IMR-90 (cell line): ENCODE results near the gene BACE1-AS. TPM values are rescaled to one million over a fixed set of nuclear protein-coding genes. Genes with fewer than 3 reads are reported as not detected.

Experiments used
- ATAC-seq: fragments of 200-7000 bp; cut with Tn5 transposase; 2 replicates; pipeline ENCODE4 v1.9.1; 2020; ENCODE audit warnings: low read depth, mild to moderate bottlenecking, moderate library complexity
- BruUV-seq: library from RNA; stranded (reverse); fragments of 400-500 nt; replicated peaks from 2 replicates; lab custom pipeline; 2021; lab: Mats Ljungman, UMichigan
- CTCF ChIA-PET: fragments of 300-600 bp; formaldehyde crosslinking; extraction: SDS; loops from one replicate; lab custom pipeline; 2021; ENCODE audit warnings: antibody characterized with exemption; lab: Yijun Ruan, JAX
- POLR2A ChIA-PET: fragments of 300-600 bp; sonication (Branson Sonifier 250); formaldehyde crosslinking; loops from one replicate; lab custom pipeline; 2022; ENCODE audit warnings: antibody characterized with exemption; ENCODE audit not compliant: unreplicated experiment; lab: Charles Lee
- DNase-seq: peaks from one replicate; pipeline ENCODE4 v3.0.0; 2013
- H2AFZ ChIP-seq: replicated peaks from 2 replicates; pipeline ENCODE3; 2013; ENCODE audit warnings: low read length, mild to moderate bottlenecking; ENCODE audit not compliant: poor library complexity
- H2AK5ac ChIP-seq: 2 replicates; pipeline ENCODE4 v1.6.1; 2013; ENCODE audit warnings: low read depth, low read length, inconsistent platforms
- H2AK9ac ChIP-seq: replicated peaks from 2 replicates; pipeline ENCODE3; 2013; ENCODE audit warnings: mild to moderate bottlenecking, low read depth, low read length, moderate library complexity; ENCODE audit not compliant: poor library complexity
- H2BK120ac ChIP-seq: 2 replicates; pipeline ENCODE4 v1.6.1; 2013; ENCODE audit warnings: low read depth, low read length, inconsistent platforms
- H2BK15ac ChIP-seq: 3 replicates; pipeline ENCODE4 v1.6.1; 2013; ENCODE audit warnings: low read depth, low read length, inconsistent platforms
- H2BK20ac ChIP-seq: 2 replicates; pipeline ENCODE4 v1.6.1; 2013; ENCODE audit warnings: low read depth, mild to moderate bottlenecking, inconsistent platforms, low read length, moderate library complexity
- H2BK5ac ChIP-seq: 2 replicates; pipeline ENCODE4 v1.6.1; 2013; ENCODE audit warnings: mild to moderate bottlenecking, low read depth, low read length, inconsistent platforms; ENCODE audit not compliant: poor library complexity, severe bottlenecking
- H3K14ac ChIP-seq: replicated peaks from 2 replicates; pipeline ENCODE4 v1.6.1; 2013; ENCODE audit warnings: low read depth, low read length, inconsistent platforms
- H3K18ac ChIP-seq: 2 replicates; pipeline ENCODE4 v1.6.1; 2013; ENCODE audit warnings: low read depth, low read length, control low read depth
- H3K23ac ChIP-seq: 2 replicates; pipeline ENCODE4 v1.6.1; 2013; ENCODE audit warnings: low read depth, low read length, inconsistent platforms
- H3K27ac ChIP-seq: 2 replicates; pipeline ENCODE4 v1.5.1; 2013; ENCODE audit warnings: mild to moderate bottlenecking, control low read depth, low read length; ENCODE audit not compliant: insufficient read depth
- H3K27me3 ChIP-seq: 2 replicates; pipeline ENCODE4 v1.6.1; 2013; ENCODE audit warnings: low read length; ENCODE audit not compliant: control insufficient read depth, insufficient read depth
- H3K36me3 ChIP-seq: 2 replicates; pipeline ENCODE4 v1.6.1; 2013; ENCODE audit warnings: low read length, mixed read lengths; ENCODE audit not compliant: control insufficient read depth, insufficient read depth
- H3K4ac ChIP-seq: 2 replicates; pipeline ENCODE4 v1.6.1; 2013; ENCODE audit warnings: low read depth, low read length, inconsistent platforms
- H3K4me1 ChIP-seq: 2 replicates; pipeline ENCODE4 v1.6.1; 2013; ENCODE audit warnings: low read length, mixed read lengths; ENCODE audit not compliant: control insufficient read depth, insufficient read depth
- H3K4me2 ChIP-seq: 2 replicates; pipeline ENCODE4 v1.6.1; 2013; ENCODE audit warnings: low read depth, mild to moderate bottlenecking, control low read depth, low read length, moderate library complexity
- H3K4me3 ChIP-seq: 2 replicates; pipeline ENCODE4 v1.5.1; 2013; ENCODE audit warnings: low read depth, mild to moderate bottlenecking, control low read depth, low read length, moderate library complexity; ENCODE audit not compliant: insufficient read depth
- H3K56ac ChIP-seq: 2 replicates; pipeline ENCODE4 v1.6.1; 2013; ENCODE audit warnings: low read length, inconsistent platforms; ENCODE audit not compliant: insufficient read depth; ENCODE audit errors: extremely low read depth
- H3K79me1 ChIP-seq, 2 experiments: 2 replicates each; pipeline ENCODE4 v1.6.1; 2013; ENCODE audit warnings: low read length in 2 of 2, inconsistent platforms in 1 of 2, low read depth in 1 of 2
- H3K9ac ChIP-seq: 2 replicates; pipeline ENCODE4 v1.6.1; 2013; ENCODE audit warnings: low read depth, low read length, control low read depth
- H3K9me1 ChIP-seq: 2 replicates; pipeline ENCODE4 v1.6.1; 2013; ENCODE audit warnings: low read length, inconsistent platforms; ENCODE audit not compliant: insufficient read depth
- H3K9me3 ChIP-seq: 2 replicates; pipeline ENCODE4 v1.6.1; 2013; ENCODE audit warnings: low read length; ENCODE audit not compliant: control insufficient read depth, insufficient read depth
- H4K20me1 ChIP-seq: 2 replicates; pipeline ENCODE4 v1.6.1; 2013; ENCODE audit warnings: low read length, inconsistent platforms; ENCODE audit not compliant: insufficient read depth
- H4K5ac ChIP-seq: 2 replicates; pipeline ENCODE4 v1.6.1; 2013; ENCODE audit warnings: mild to moderate bottlenecking, low read depth, low read length, control low read depth
- H4K8ac ChIP-seq, 2 experiments: 2 replicates each; pipeline ENCODE4 v1.6.1; 2013; ENCODE audit warnings: low read depth in 2 of 2, low read length in 2 of 2, control low read depth in 1 of 2, inconsistent platforms in 1 of 2
- H4K91ac ChIP-seq: 2 replicates; pipeline ENCODE4 v1.6.1; 2013; ENCODE audit warnings: low read depth, low read length, inconsistent platforms; ENCODE audit not compliant: insufficient read depth
- CEBPB ChIP-seq: IDR thresholded peaks from 2 replicates; pipeline ENCODE4 v1.6.1; 2012; ENCODE audit warnings: low read depth, low read length, improper control_type of control experiment
- ELK1 ChIP-seq: fragments of 150-350 bp; IDR thresholded peaks from 2 replicates; pipeline ENCODE4 v1.6.1; 2016; ENCODE audit warnings: low read depth, mild to moderate bottlenecking, low read length, moderate library complexity, borderline replicate concordance
- MAFK ChIP-seq: IDR thresholded peaks from 2 replicates; pipeline ENCODE4 v1.6.1; 2012; ENCODE audit warnings: low read depth, low read length, improper control_type of control experiment
- WGBS, 2 experiments: methylation state at CpG; one replicate each; pipeline versions ENCODE4 v1.1.5 to v1.1.7; 2013; ENCODE audit warnings: missing lambda C conversion rate in 2 of 2; ENCODE audit not compliant: insufficient read length in 1 of 2; ENCODE audit errors: extremely low coverage in 2 of 2; 5-methylcytosine and 5-hydroxymethylcytosine counted together
- dilution Hi-C: fragments of 300-500 bp; cut with HindIII; formaldehyde crosslinking; loops from one replicate; pipeline ENCODE4 v1.14.3; 2018; ENCODE audit warnings: low sequenced_read_pairs; ENCODE audit not compliant: unreplicated experiment
- in situ Hi-C: fragments of 300-500 bp; cut with MboI; formaldehyde crosslinking; loops from 3 replicates; pipeline ENCODE4 v1.14.3; 2019; ENCODE audit warnings: low sequenced_read_pairs, inconsistent platforms, mixed read lengths
- intact Hi-C: fragments of 100-400 bp; cut with micrococcal nuclease; formaldehyde crosslinking; loops from 2 replicates; pipeline ENCODE4 v1.10.0; 2022
- polyA plus RNA-seq, 3 experiments: library from polyadenylated mRNA; depleted of rRNA; stranded (reverse); fragments of >200 nt; gene quantifications; 2 replicates each; pipeline ENCODE4 v1.2.3, GENCODE V29; 2012; ENCODE audit warnings: low replicate concordance in 1 of 3
- total RNA-seq: library from RNA; depleted of rRNA; stranded (reverse); fragments of >200 nt; gene quantifications from 2 replicates; pipeline ENCODE4 v1.2.3, GENCODE V29; 2012

Gene BACE1-AS
- total and polyA plus RNA-seq, 2 of the 4 experiments (the other 2 are of a cell fraction): 2.7 to 2.9 TPM

GRCh38 chr11:117287668-117288067 is 3.5 kb upstream of the BACE1-AS start:
- dilution Hi-C loops: no loop called here
- Histone ChIP-seq H2BK20ac (no peak overlapping the region), H3K4me2 (no peak overlapping the region)

More at GRCh38 chr11:117287668-117288067, 3.5 kb upstream of the BACE1-AS start:
- H4K91ac ChIP-seq: no peak overlapping the region
- no peak overlapping the region for H3K56ac ChIP-seq
- no peak overlapping the region for H2BK15ac ChIP-seq
- in situ Hi-C loops: no loop called here
- no peak overlapping the region for H3K4ac ChIP-seq
- no peak for TF ChIP-seq ELK1
- TF ChIP-seq CEBPB: no peak
- TF ChIP-seq MAFK: no peak
- no TSS peak for BruUV-seq
- H3K9me1 ChIP-seq: peaks cover 11% of the 10 kb centered on the region
- no peak overlapping the region for H3K14ac ChIP-seq
- ATAC-seq (no peak; the same call in 1 of the 2 replicates), DNase-seq (no peak)
- WGBS, 2 experiments: 71% methylated on average over 1 of the region's 3 CpGs; no CpG with 5 or more reads in 1 of the 2 experiments
- intact Hi-C loops: no loop called here
- no peak overlapping the region for H2BK120ac ChIP-seq
- H3K27me3 ChIP-seq: no peaks in the 10 kb centered on the region
- H4K20me1 ChIP-seq: no peaks in the 10 kb centered on the region
- H3K9ac ChIP-seq: no peak overlapping the region
- no peak overlapping the region for H2AK5ac ChIP-seq
- no peak overlapping the region for H2BK5ac ChIP-seq
- CTCF ChIA-PET: no interaction called here
- no peak overlapping the region for H2AFZ ChIP-seq
- no peak overlapping the region for H3K4me3 ChIP-seq
- H3K36me3 ChIP-seq: peaks cover 48% of the 10 kb centered on the region
- no peak overlapping the region for H2AK9ac ChIP-seq
- no peak overlapping the region for H3K23ac ChIP-seq
- no peak overlapping the region for H3K18ac ChIP-seq
- POLR2A ChIA-PET: no interaction called here
- H3K9me3 ChIP-seq: no peaks in the 10 kb centered on the region
- H3K79me1 ChIP-seq: peaks cover 1% of the 10 kb centered on the region in 2 experiments
- H3K27ac ChIP-seq: no peak overlapping the region
- H4K8ac ChIP-seq: no peak overlapping the region
- no peaks in the 10 kb centered on the region for H3K4me1 ChIP-seq
- no peak overlapping the region for H4K5ac ChIP-seq
